ENCODE data around the gene FAM53A. TPM values are rescaled to one million over a fixed set of nuclear protein-coding genes. Genes with fewer than 3 reads are reported as not detected.

The FAM53A gene
- total RNA-seq, 4 donors from 2014 or later = 1.3 to 3.2 TPM; not detected in 2

DNA sequence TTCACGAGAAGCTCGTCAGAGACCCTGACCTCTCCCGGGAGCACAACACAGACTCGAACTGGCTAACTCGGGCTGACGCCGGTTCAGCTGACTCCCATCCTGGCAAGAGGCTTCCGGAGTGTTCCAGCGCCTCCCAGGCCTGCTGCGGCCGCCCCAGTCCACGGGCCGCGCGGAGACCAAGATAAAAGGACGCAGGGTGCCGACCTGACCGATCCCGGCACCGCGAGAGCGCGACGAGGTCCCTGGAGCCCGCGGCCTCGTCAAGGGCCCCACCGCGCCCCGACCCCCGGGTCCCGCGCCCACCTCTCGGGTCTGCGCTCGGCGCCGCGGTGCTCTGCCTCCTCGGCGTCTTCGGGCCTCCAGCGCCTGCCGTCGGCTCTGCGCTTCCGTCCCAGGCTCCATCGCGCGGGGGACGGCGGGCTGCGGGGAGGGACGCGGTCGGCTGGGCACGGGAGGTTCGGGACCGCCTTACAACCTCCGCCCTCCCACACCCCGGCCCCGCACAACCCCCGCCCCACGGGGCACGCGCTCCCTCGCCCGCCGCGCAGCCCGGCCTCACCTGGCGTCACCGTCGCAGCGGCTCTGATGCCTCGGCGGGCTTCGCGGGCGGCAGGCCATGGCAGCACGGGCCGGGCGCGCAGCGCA lies 27.6 kb upstream of the FAM53A start:
- intact Hi-C loops (cut with DNase I; ENCODE audit: low total_unique reads) = no loop called here

GRCh38 chr4:1711055-1711570 lies 27.0 kb upstream of the FAM53A start:
- Histone ChIP-seq H3K27me3 (no peaks in the 10 kb centered on the region), H3K36me3 (no peaks in the 10 kb centered on the region), H3K9me3 (no peaks in the 10 kb centered on the region), H3K4me3 (peak overlapping the region; percentile 58 to 94), H3K4me1 (peaks cover 0 to 4% of the 10 kb centered on the region in 2 donors), H3K27ac (peak overlapping the region; percentile 99 to 100)
- intact Hi-C loops (cut with DNase I; ENCODE audit: low total_unique reads) = no loop called here
- no peak for DNase-seq
- no peak for TF ChIP-seq CTCF (IDR thresholded peaks at IDR 0.05)
- no peak for TF ChIP-seq POLR2A (IDR thresholded peaks at IDR 0.05)

More for the DNA sequence above, 27.6 kb upstream of the FAM53A start:
- peak in 1 of 2 donors; percentile 37 for DNase-seq
- TF ChIP-seq CTCF (IDR thresholded peaks at IDR 0.05) (no peak), POLR2A (IDR thresholded peaks at IDR 0.05) (no peak)
- no peaks in the 10 kb centered on the region for H3K36me3 ChIP-seq
- peak overlapping the region; percentile 99 to 100 for H3K27ac ChIP-seq
- peak overlapping the region; percentile 58 to 94 for H3K4me3 ChIP-seq
- no peaks in the 10 kb centered on the region for H3K9me3 ChIP-seq
- no peaks in the 10 kb centered on the region for H3K27me3 ChIP-seq
- peaks cover 0 to 4% of the 10 kb centered on the region in 2 donors for H3K4me1 ChIP-seq

GRCh38 chr4:1708581-1708980 lies 24.5 kb upstream of the FAM53A start:
- no peak for DNase-seq
- H3K27ac ChIP-seq = no peak overlapping the region
- peaks cover 0 to 4% of the 10 kb centered on the region in 2 donors for H3K4me1 ChIP-seq
- H3K9me3 ChIP-seq = no peaks in the 10 kb centered on the region
- no peaks in the 10 kb centered on the region for H3K27me3 ChIP-seq
- no peak for TF ChIP-seq POLR2A (IDR thresholded peaks at IDR 0.05)
- TF ChIP-seq CTCF (IDR thresholded peaks at IDR 0.05) = no peak
- intact Hi-C loops (cut with DNase I; ENCODE audit: low total_unique reads) = no loop called here
- H3K4me3 ChIP-seq = no peak overlapping the region
- no peaks in the 10 kb centered on the region for H3K36me3 ChIP-seq

DNA sequence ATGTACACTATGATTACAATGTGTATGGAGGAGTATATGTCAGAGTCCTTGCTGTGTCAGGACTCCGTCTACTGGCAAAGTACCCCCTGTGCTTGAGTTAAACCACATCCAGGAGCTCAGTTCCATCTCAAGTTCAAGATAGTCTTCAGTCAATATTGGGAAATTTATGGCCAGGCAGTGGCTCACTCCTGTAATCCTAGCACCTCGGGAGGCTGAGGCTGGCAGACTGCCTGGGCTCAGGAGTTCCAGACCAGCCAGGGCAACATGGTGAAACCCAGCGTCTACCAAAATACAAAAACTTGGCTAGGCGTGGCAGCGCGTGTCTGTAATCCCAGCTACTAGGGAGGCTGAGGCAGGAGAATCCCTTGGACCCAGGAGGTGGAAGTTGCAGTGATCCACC lies 22.2 kb upstream of the FAM53A start:
- Histone ChIP-seq H3K36me3 (no peaks in the 10 kb centered on the region), H3K9me3 (no peaks in the 10 kb centered on the region), H3K4me1 (no peaks in the 10 kb centered on the region), H3K27ac (no peak overlapping the region), H3K27me3 (no peaks in the 10 kb centered on the region), H3K4me3 (no peak overlapping the region)
- no peak for DNase-seq
- intact Hi-C loops (cut with DNase I; ENCODE audit: low total_unique reads) = no loop called here
- TF ChIP-seq POLR2A (IDR thresholded peaks at IDR 0.05) = no peak
- no peak for TF ChIP-seq CTCF (IDR thresholded peaks at IDR 0.05)

DNA sequence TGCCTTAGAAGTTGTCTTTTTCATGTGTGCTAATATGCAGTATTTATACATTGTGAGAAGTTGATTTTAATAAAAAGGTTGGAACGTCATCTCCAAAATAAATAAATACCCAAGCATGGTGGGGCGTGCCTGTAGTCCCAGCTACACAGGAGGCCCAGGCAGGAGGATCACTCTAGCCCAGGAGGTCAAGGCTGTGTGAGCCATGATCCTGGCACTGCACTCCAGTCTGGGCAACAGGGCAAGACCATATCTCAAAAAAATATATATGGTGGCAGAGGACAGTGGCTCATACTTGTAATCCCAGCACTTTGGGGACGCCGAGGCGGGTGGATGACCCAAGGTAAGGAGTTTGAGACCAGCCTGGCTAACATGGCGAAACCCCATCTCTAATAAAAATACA lies 21.6 kb upstream of the FAM53A start:
- no peak overlapping the region for H3K27ac ChIP-seq
- TF ChIP-seq POLR2A (IDR thresholded peaks at IDR 0.05) = no peak
- no peak for TF ChIP-seq CTCF (IDR thresholded peaks at IDR 0.05)
- no peaks in the 10 kb centered on the region for H3K4me1 ChIP-seq
- H3K4me3 ChIP-seq = no peak overlapping the region
- no peaks in the 10 kb centered on the region for H3K9me3 ChIP-seq
- DNase-seq = no peak
- H3K36me3 ChIP-seq = no peaks in the 10 kb centered on the region
- H3K27me3 ChIP-seq = no peaks in the 10 kb centered on the region
- intact Hi-C loops (cut with DNase I; ENCODE audit: low total_unique reads) = no loop called here
